HCT116 (cell line): Measurements from ENCODE around the gene TLCD1. TPM values are rescaled to one million over a fixed set of nuclear protein-coding genes. Genes with fewer than 3 reads are reported as not detected.

Source experiments
- ATAC-seq: fragments of 200-7000 bp; cut with Tn5 transposase; 2 replicates; pipeline ENCODE4 v1.9.1; 2020; ENCODE audit warnings: mild to moderate bottlenecking, moderate library complexity
- BruUV-seq: library from RNA; stranded (reverse); fragments of 400-500 nt; replicated peaks from 2 replicates; lab custom pipeline; 2021; lab: Mats Ljungman, UMichigan
- CTCF ChIA-PET: fragments of 300-600 bp; sonication (Branson Sonifier 250); formaldehyde crosslinking; loops from one replicate; lab custom pipeline; 2021; ENCODE audit warnings: antibody characterized with exemption; lab: Charles Lee
- POLR2A ChIA-PET: fragments of 300-600, 350-600 bp; sonication (Branson Sonifier 250); formaldehyde crosslinking; loops from one replicate; lab custom pipeline; 2021; ENCODE audit warnings: antibody characterized with exemption; lab: Charles Lee
- RAD21 ChIA-PET, 2 experiments: fragments of 300-600 bp; sonication (Branson Sonifier 250); formaldehyde crosslinking; loops; one replicate each; lab custom pipeline; 2023; ENCODE audit warnings: low total read pairs in 2 of 2; ENCODE audit not compliant: uncharacterized antibody in 2 of 2, unreplicated experiment in 2 of 2, low non-redundant PET in 1 of 2; lab: Charles Lee
- DNase-seq: peaks from one replicate; pipeline ENCODE4 v3.0.0-alpha.2; 2010; ENCODE audit warnings: low read depth, low spot score
- H2AFZ ChIP-seq: fragments of 200-600 bp; shearing (Covaris generic), sonication (generic); 2 replicates; pipeline ENCODE4 v1.6.1; 2017; ENCODE audit warnings: low read depth, mixed run types, mixed read lengths, antibody characterized with exemption, low read length; ENCODE audit not compliant: poor library complexity, severe bottlenecking
- H3K27ac ChIP-seq: 2 replicates; pipeline ENCODE4 v1.5.1; 2012; ENCODE audit warnings: low read depth, low read length
- H3K27me3 ChIP-seq: fragments of 200-600 bp; sonication (generic); 2 replicates; pipeline ENCODE4 v1.6.1; 2016; ENCODE audit warnings: mixed run types, low read length, mixed read lengths; ENCODE audit not compliant: insufficient read depth
- H3K36me3 ChIP-seq, 2 experiments: fragments of 200-500 bp in 1 of 2; fragments of 200-600 bp in 1 of 2; sonication (Bioruptor generic) in 1 of 2; sonication (generic) in 1 of 2; 2 replicates each; pipeline versions ENCODE4 v1.5.1 to v1.6.1; 2014 to 2016; ENCODE audit warnings: low read length in 2 of 2, inconsistent platforms in 1 of 2, mixed read lengths in 1 of 2, mixed run types in 1 of 2; ENCODE audit not compliant: insufficient read depth in 2 of 2, control insufficient read depth in 1 of 2
- H3K4me1 ChIP-seq, 2 experiments: fragments of 200-600 bp in 1 of 2; sonication (generic) in 1 of 2; 2 replicates each; pipeline versions ENCODE4 v1.5.1 to v1.6.1; 2012 to 2017; ENCODE audit warnings: low read length in 2 of 2, inconsistent platforms in 1 of 2, mild to moderate bottlenecking in 1 of 2, mixed read lengths in 1 of 2, mixed run types in 1 of 2, moderate library complexity in 1 of 2; ENCODE audit not compliant: insufficient read depth in 2 of 2, control insufficient read depth in 1 of 2
- H3K4me2 ChIP-seq: fragments of 200-600 bp; sonication (generic); 2 replicates; pipeline ENCODE4 v1.6.1; 2017; ENCODE audit warnings: mixed run types, low read length, mixed read lengths
- H3K4me3 ChIP-seq, 2 experiments: fragments of 200-600 bp in 1 of 2; sonication (generic) in 1 of 2; replicated peaks in 1 of 2; 2 replicates each; pipeline ENCODE4 v1.5.1; 2011 to 2016; ENCODE audit warnings: low read length in 2 of 2, control low read depth in 1 of 2, low read depth in 1 of 2, mild to moderate bottlenecking in 1 of 2, mixed read lengths in 1 of 2, mixed run types in 1 of 2
- H3K79me2 ChIP-seq: fragments of 200-600 bp; sonication (generic); 2 replicates; pipeline ENCODE4 v1.6.1; 2017; ENCODE audit warnings: mild to moderate bottlenecking, mixed run types, low read length, moderate library complexity, mixed read lengths; ENCODE audit not compliant: insufficient read depth
- H3K9ac ChIP-seq: fragments of 200-600 bp; sonication (generic); 2 replicates; pipeline ENCODE4 v1.6.1; 2016; ENCODE audit warnings: low read length, mixed read lengths
- H3K9me2 ChIP-seq: fragments of 200-600 bp; sonication (generic), shearing (Covaris generic); 2 replicates; pipeline ENCODE4 v1.6.1; 2017; ENCODE audit warnings: mixed run types, mild to moderate bottlenecking, moderate library complexity; ENCODE audit not compliant: insufficient read depth
- H3K9me3 ChIP-seq, 2 experiments: fragments of 200-500 bp in 1 of 2; fragments of 200-600 bp in 1 of 2; sonication (Bioruptor generic) in 1 of 2; sonication (generic) in 1 of 2; 2 replicates each; pipeline ENCODE4 v1.6.1; 2014 to 2017; ENCODE audit warnings: low read length in 2 of 2, mixed read lengths in 2 of 2, inconsistent platforms in 1 of 2, low read depth in 1 of 2, mild to moderate bottlenecking in 1 of 2, mixed run types in 1 of 2, moderate library complexity in 1 of 2; ENCODE audit not compliant: control insufficient read depth in 1 of 2, insufficient read depth in 1 of 2
- H4K20me1 ChIP-seq: fragments of 200-600 bp; sonication (generic), shearing (Covaris generic); 2 replicates; pipeline ENCODE4 v1.6.1; 2017; ENCODE audit warnings: mixed run types, mild to moderate bottlenecking, moderate library complexity; ENCODE audit not compliant: insufficient read depth
- EZH2 ChIP-seq: fragments of 200-600 bp; sonication (generic); IDR thresholded peaks from 2 replicates; pipeline ENCODE4 v1.6.1; 2017; ENCODE audit warnings: antibody characterized with exemption, mixed run types
- POLR2A ChIP-seq: IDR thresholded peaks from 2 replicates; pipeline ENCODE4 v1.7.0; 2011; ENCODE audit warnings: borderline replicate concordance; ENCODE audit not compliant: insufficient read depth, insufficient read length; ENCODE audit errors: extremely low read depth
- SIN3A ChIP-seq: IDR thresholded peaks from 2 replicates; pipeline ENCODE4 v1.6.1; 2012; ENCODE audit warnings: low read depth
- SP1 ChIP-seq: IDR thresholded peaks from 2 replicates; pipeline ENCODE4 v1.6.1; 2012; ENCODE audit warnings: low read depth
- intact Hi-C: fragments of 100-400 bp; cut with micrococcal nuclease; formaldehyde crosslinking; loops from 2 replicates; pipeline ENCODE4 v1.10.0; 2022
- total RNA-seq: library from RNA; stranded (reverse); gene quantifications from one replicate; pipeline ENCODE4 v1.2.1, GENCODE V29; 2021; ENCODE audit not compliant: unreplicated experiment

Gene TLCD1
- total RNA-seq, 1 experiment from 2014 or later, result 28.3 TPM

GRCh38 chr17:28763137-28763799, 37.2 kb upstream of the TLCD1 start:
- H3K4me3 ChIP-seq, result no peak overlapping the region
- H3K9me3 ChIP-seq, result no peaks in the 10 kb centered on the region
- H2AFZ ChIP-seq, result no peak overlapping the region
- H4K20me1 ChIP-seq, result no peaks in the 10 kb centered on the region
- DNase-seq, result no peak
- no peaks in the 10 kb centered on the region for H3K27me3 ChIP-seq
- ATAC-seq, result peak; percentile 51
- POLR2A ChIA-PET, result interaction anchor here (0.7 to 1.0 kb wide), 5 partner anchors 12 to 47 kb away, joined by 3 to 6 read pairs (median 4); partner anchors contain the start of gene TLCD1
- RAD21 ChIA-PET, result interaction anchor here (0.6 to 2.3 kb wide), 12 partner anchors 9 to 116 kb away, joined by 3 to 10 read pairs (median 4); partner anchors contain the start of gene TLCD1 (in 2 of the 2)
- peaks cover 11% of the 10 kb centered on the region; the same call in 1 of the 2 replicates for H3K79me2 ChIP-seq
- CTCF ChIA-PET, result interaction anchor here (0.6 to 5.6 kb wide), 39 partner anchors 9 to 354 kb away, joined by 3 to 61 read pairs (median 4); partner anchors contain the start of genes DHRS13, FAM222B, NEK8 and PHF12
- intact Hi-C loops, result loop anchor here (1.0 to 10.0 kb wide), 4 partner anchors 116 to 352 kb away; partner anchors contain the start of gene DHRS13
- no peak overlapping the region for H3K9ac ChIP-seq
- BruUV-seq, result no TSS peak
- H3K4me1 ChIP-seq, result peaks cover 0 to 13% of the 10 kb centered on the region in 2 experiments; a peak in 3 of 4 replicates
- TF ChIP-seq EZH2 (no peak), SIN3A (0 out of 2 replicates have a peak, but pooled peaks have one; percentile 31)
- H3K9me2 ChIP-seq, result no peaks in the 10 kb centered on the region
- no peak overlapping the region for H3K4me2 ChIP-seq
- H3K36me3 ChIP-seq, result peaks cover 8 to 23% of the 10 kb centered on the region in 2 experiments; a peak in 3 of 4 replicates
- no peak overlapping the region for H3K27ac ChIP-seq

DNA sequence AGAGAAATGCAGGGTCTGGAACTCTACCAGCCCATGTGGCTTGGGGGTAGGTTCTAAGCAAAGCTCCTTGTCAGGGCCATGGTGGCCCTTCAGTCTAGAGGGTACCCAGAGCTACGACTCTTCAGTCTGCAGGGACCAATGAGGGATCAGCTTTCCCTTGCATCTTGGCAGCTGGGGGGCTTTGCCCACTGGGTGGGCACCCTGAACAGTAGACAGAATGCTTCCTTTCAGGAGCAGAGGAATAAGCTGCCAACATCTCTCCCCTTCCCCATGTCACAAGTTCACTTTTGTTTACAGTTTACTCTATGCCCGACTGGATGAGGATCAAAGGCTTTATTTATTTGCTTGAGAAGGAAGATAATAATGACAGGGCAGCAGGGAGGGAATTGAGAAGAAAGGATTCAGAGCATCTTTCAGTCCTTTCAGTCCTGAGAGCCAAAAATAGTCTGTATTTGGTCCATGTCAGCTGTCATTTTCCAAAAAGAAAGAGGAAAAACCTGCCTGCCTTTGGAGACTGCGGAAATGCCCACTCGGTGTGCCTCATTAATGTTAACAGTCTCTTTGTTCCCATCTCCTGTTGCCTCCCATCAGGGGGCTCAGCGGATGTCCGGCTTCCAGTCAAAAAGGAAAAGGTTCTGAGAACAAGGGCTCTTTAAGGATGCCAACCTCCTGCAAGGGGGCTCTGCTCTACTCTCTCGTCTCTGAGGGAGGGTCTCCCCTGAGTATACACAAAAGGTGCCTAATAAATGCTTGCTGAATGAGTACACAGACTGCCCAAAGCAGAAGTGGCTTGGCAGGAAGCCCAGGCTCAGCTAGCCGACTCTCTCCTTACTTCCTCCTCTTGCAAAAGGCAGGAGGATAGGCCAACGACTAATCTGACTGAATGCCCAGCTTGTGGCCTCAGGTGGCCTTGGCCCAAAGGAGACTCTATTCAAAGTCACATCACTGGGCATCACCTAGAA, 34.8 kb upstream of the TLCD1 start:
- Histone ChIP-seq H3K27me3 (no peaks in the 10 kb centered on the region), H3K4me1 (peaks cover 0 to 14% of the 10 kb centered on the region in 2 experiments; a peak in 3 of 4 replicates), H2AFZ (no peak overlapping the region), H3K9me2 (no peaks in the 10 kb centered on the region), H3K27ac (no peak overlapping the region), H3K4me2 (0 out of 2 replicates have a peak overlapping the region, but pooled peaks have one; percentile 6), H3K9me3 (no peaks in the 10 kb centered on the region), H4K20me1 (no peaks in the 10 kb centered on the region), H3K9ac (peak overlapping the region; percentile 4; the same call in 1 of the 2 replicates), H3K36me3 (peaks cover 13 to 17% of the 10 kb centered on the region in 2 experiments; a peak in 3 of 4 replicates), H3K79me2 (peaks cover 8% of the 10 kb centered on the region; the same call in 1 of the 2 replicates), H3K4me3 (no peak overlapping the region)
- TF ChIP-seq SP1 (0 out of 2 replicates have a peak, but pooled peaks have one; percentile 14), POLR2A (no peak)
- peak; percentile 41; the same call in 1 of the 2 replicates for ATAC-seq
- ChIA-PET POLR2A (interaction anchor here (1.0 to 1.4 kb wide), 2 partner anchors 34 to 41 kb away, joined by 3 to 4 read pairs; partner anchors contain the start of gene RPL23A), RAD21 (interaction anchor here in 1 of 2 experiments (1.1 kb wide), 2 partner anchors 34 kb away, joined by 3 to 6 read pairs; no protein-coding TSS in a partner anchor), CTCF (interaction anchor here (5.1 to 5.6 kb wide), 3 partner anchors 12 to 118 kb away, joined by 41 to 61 read pairs (median 57); partner anchors contain the start of gene TLCD1)
- DNase-seq, result no peak
- no TSS peak for BruUV-seq
- intact Hi-C loops, result loop anchor here (5.0 to 10.0 kb wide), 2 partner anchors 141 to 354 kb away; partner anchors contain the start of gene DHRS13
